ENCODE measurements around the gene SVOPL. TPM values are rescaled to one million over a fixed set of nuclear protein-coding genes. Genes with fewer than 3 reads are reported as not detected.

The SVOPL gene
- polyA plus RNA-seq, 3 donors, result not detected

DNA sequence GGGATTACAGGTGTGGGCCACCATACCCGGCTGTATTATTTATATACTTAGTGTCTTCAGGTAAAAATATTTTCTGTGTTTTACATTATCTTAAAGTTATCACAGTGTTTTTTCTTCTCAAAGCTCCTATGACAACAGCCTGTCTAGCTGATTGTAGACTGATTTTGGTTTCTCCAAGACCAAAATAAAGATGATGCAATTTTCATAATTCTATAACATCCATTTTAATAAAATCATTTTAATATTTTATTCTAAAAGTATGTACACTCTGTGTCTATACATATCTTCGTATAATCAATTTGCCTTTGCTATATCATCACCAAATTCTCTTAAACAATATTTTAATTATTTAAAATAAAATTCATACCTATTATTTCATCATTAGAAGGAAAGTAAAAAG, 132.5 kb downstream of the SVOPL start:
- Histone ChIP-seq H3K27ac (ENCODE audit: low read depth in 1 of 2, low read length in 2 of 2) (no peak overlapping the region), H2AFZ (ENCODE audit: insufficient read depth, low read depth, low read length, poor library complexity, severe bottlenecking) (no peak overlapping the region), H3K9me3 (replicated peaks in 1 of 2; ENCODE audit: control insufficient read depth in 1 of 2, insufficient read depth in 1 of 2, low read length in 2 of 2) (peaks cover 22 to 27% of the 10 kb centered on the region in 2 donors), H3K4me1 (ENCODE audit: control insufficient read depth in 1 of 2, insufficient read depth in 2 of 2, low read length in 2 of 2) (peaks cover 5 to 33% of the 10 kb centered on the region in 2 donors), H3K27me3 (ENCODE audit: control insufficient read depth in 2 of 2, insufficient read depth in 2 of 2, low read length in 2 of 2) (no peaks in the 10 kb centered on the region), H3K36me3 (replicated peaks in 1 of 2; ENCODE audit: control insufficient read depth in 1 of 2, insufficient read depth in 2 of 2, low read length in 2 of 2) (peaks cover 70 to 79% of the 10 kb centered on the region in 2 donors), H3K9ac (ENCODE audit: insufficient read depth, low read length, poor library complexity, severe bottlenecking) (no peak overlapping the region), H3K79me2 (ENCODE audit: insufficient read depth, low read length) (peaks cover 4% of the 10 kb centered on the region), H3K4me2 (replicated peaks; ENCODE audit: extremely low read depth, low read length, poor library complexity, severe bottlenecking) (no peak overlapping the region), H4K20me1 (ENCODE audit: insufficient read depth, low read length) (no peaks in the 10 kb centered on the region), H3K4me3 (replicated peaks in 1 of 3; ENCODE audit: low read depth in 2 of 3, low read length in 3 of 3) (no peak overlapping the region)
- intact Hi-C loops (cut with micrococcal nuclease), result no loop called here
- H3K27ac Mint-ChIP-seq, result no peak overlapping the region
- peaks cover 0 to 3% (median 0%) of the 10 kb centered on the region in 3 donors for H3K27me3 Mint-ChIP-seq (ENCODE audit: low read depth in 3 of 3)
- peaks cover 10% of the 10 kb centered on the region for H3K4me1 Mint-ChIP-seq
- no CpG with 5 or more reads among the region's 2 CpGs for WGBS (ENCODE audit: insufficient coverage)
- peaks cover 75 to 83% of the 10 kb centered on the region in 2 donors for H3K36me3 Mint-ChIP-seq
- H3K4me3 Mint-ChIP-seq, result no peak overlapping the region
- TF ChIP-seq, protein P1, sequence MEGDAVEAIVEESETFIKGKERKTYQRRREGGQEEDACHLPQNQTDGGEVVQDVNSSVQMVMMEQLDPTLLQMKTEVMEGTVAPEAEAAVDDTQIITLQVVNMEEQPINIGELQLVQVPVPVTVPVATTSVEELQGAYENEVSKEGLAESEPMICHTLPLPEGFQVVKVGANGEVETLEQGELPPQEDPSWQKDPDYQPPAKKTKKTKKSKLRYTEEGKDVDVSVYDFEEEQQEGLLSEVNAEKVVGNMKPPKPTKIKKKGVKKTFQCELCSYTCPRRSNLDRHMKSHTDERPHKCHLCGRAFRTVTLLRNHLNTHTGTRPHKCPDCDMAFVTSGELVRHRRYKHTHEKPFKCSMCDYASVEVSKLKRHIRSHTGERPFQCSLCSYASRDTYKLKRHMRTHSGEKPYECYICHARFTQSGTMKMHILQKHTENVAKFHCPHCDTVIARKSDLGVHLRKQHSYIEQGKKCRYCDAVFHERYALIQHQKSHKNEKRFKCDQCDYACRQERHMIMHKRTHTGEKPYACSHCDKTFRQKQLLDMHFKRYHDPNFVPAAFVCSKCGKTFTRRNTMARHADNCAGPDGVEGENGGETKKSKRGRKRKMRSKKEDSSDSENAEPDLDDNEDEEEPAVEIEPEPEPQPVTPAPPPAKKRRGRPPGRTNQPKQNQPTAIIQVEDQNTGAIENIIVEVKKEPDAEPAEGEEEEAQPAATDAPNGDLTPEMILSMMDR (IDR thresholded peaks at IDR 0.05), result no peak
- H3K9me3 Mint-ChIP-seq, result peaks cover 21 to 29% (median 27%) of the 10 kb centered on the region in 7 donors
- no peak for DNase-seq

GRCh38 chr7:138565451-138566114, 135.6 kb downstream of the SVOPL start:
- TF ChIP-seq, protein P1 (IDR thresholded peaks at IDR 0.05), result no peak
- Histone ChIP-seq H3K4me1 (ENCODE audit: control insufficient read depth in 1 of 2, insufficient read depth in 2 of 2, low read length in 2 of 2) (peaks cover 5 to 48% of the 10 kb centered on the region in 2 donors), H3K9ac (ENCODE audit: insufficient read depth, low read length, poor library complexity, severe bottlenecking) (peak overlapping the region; percentile 64), H2AFZ (ENCODE audit: insufficient read depth, low read depth, low read length, poor library complexity, severe bottlenecking) (peak overlapping the region; percentile 60), H3K4me3 (replicated peaks in 1 of 3; ENCODE audit: low read depth in 2 of 3, low read length in 3 of 3) (peak overlapping the region in 1 of 3 experiments; percentile 75), H3K79me2 (ENCODE audit: insufficient read depth, low read length) (peaks cover 4% of the 10 kb centered on the region), H3K9me3 (replicated peaks in 1 of 2; ENCODE audit: control insufficient read depth in 1 of 2, insufficient read depth in 1 of 2, low read length in 2 of 2) (peaks cover 52 to 56% of the 10 kb centered on the region in 2 donors), H3K36me3 (replicated peaks in 1 of 2; ENCODE audit: control insufficient read depth in 1 of 2, insufficient read depth in 2 of 2, low read length in 2 of 2) (peaks cover 74 to 79% of the 10 kb centered on the region in 2 donors), H3K27ac (ENCODE audit: low read depth in 1 of 2, low read length in 2 of 2) (peak overlapping the region; percentile 65 to 92), H4K20me1 (ENCODE audit: insufficient read depth, low read length) (no peaks in the 10 kb centered on the region), H3K4me2 (replicated peaks; ENCODE audit: extremely low read depth, low read length, poor library complexity, severe bottlenecking) (peak overlapping the region; percentile 75), H3K27me3 (ENCODE audit: control insufficient read depth in 2 of 2, insufficient read depth in 2 of 2, low read length in 2 of 2) (no peaks in the 10 kb centered on the region)
- intact Hi-C loops (cut with micrococcal nuclease), result no loop called here
- 95% methylated on average over 8 of the region's 8 CpGs for whole genome bisulfite sequencing (ENCODE audit: insufficient coverage)
- Mint-ChIP-seq H3K27me3 (ENCODE audit: low read depth in 3 of 3) (peaks cover 0 to 3% (median 0%) of the 10 kb centered on the region in 3 donors), H3K4me3 (no peak overlapping the region), H3K9me3 (peaks cover 40 to 58% (median 55%) of the 10 kb centered on the region in 7 donors), H3K4me1 (peaks cover 10% of the 10 kb centered on the region), H3K27ac (peak overlapping the region; percentile 78 to 91 (median 87)), H3K36me3 (peaks cover 78 to 91% of the 10 kb centered on the region in 2 donors)
- peak; percentile 53 to 75 (median 63) for DNase-seq

Measured in CD14-positive monocyte (primary cell).